ENCODE measurements around the gene PLIN5.
"Not testable (repeated sequence)": the region's sequence is repeated elsewhere in the genome, so short reads cannot be mapped to it uniquely, and the experiment has no call there.

PLIN5 gene

DNA sequence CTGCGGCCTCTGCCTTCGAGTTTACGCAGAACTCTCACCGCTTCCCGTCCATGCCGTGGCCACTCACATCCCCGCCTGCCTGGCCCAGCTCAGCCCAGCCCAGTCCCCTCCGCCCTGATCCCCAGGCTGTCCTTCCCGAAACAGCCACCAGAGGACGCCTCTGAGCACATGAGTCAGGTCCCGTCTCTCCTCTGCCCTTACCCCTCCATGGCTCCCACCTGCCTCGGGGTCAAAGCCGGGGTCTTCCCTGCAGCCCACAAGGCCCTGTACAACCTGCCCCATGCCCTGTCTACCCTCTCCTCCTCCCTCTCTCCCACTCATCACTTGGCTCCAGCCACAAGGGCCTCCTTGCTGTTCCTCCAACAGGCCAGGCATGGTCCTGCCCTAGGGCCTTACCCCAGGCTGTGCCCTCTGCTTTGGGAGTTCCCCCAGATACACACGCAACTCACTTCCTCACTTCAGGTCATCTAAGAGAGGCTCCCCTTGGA lies 32.6 kb upstream of the PLIN5 start:
- CTCF ChIA-PET = interaction anchor here (0.7 to 8.7 kb wide), 14 partner anchors 8 to 83 kb away, joined by 3 to 143 read pairs (median 6); partner anchors contain the start of genes PLIN5 and SEMA6B
- DNase-seq (ENCODE audit: low read depth, low spot score) = no peak
- TF ChIP-seq, protein P1, sequence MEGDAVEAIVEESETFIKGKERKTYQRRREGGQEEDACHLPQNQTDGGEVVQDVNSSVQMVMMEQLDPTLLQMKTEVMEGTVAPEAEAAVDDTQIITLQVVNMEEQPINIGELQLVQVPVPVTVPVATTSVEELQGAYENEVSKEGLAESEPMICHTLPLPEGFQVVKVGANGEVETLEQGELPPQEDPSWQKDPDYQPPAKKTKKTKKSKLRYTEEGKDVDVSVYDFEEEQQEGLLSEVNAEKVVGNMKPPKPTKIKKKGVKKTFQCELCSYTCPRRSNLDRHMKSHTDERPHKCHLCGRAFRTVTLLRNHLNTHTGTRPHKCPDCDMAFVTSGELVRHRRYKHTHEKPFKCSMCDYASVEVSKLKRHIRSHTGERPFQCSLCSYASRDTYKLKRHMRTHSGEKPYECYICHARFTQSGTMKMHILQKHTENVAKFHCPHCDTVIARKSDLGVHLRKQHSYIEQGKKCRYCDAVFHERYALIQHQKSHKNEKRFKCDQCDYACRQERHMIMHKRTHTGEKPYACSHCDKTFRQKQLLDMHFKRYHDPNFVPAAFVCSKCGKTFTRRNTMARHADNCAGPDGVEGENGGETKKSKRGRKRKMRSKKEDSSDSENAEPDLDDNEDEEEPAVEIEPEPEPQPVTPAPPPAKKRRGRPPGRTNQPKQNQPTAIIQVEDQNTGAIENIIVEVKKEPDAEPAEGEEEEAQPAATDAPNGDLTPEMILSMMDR (IDR thresholded peaks at IDR 0.05; ENCODE audit: insufficient read depth, low read length, missing control alignments) = peak; percentile 94
- POLR2A ChIA-PET = interaction anchor here (0.8 kb wide), 1 partner anchor 46 kb away, joined by 3 read pairs; no protein-coding TSS in a partner anchor
- no peak overlapping the region for H3K4me3 ChIP-seq (ENCODE audit: low read depth, low read length)

- ChIA-PET CTCF (interaction anchor here (0.7 to 8.7 kb wide), 13 partner anchors 8 to 85 kb away, joined by 3 to 143 read pairs (median 6); partner anchors contain the start of gene PLIN5), POLR2A (interaction anchor here (0.8 kb wide), 1 partner anchor 45 kb away, joined by 3 read pairs; no protein-coding TSS in a partner anchor)
- TF ChIP-seq, protein P1 (IDR thresholded peaks at IDR 0.05; ENCODE audit: insufficient read depth, low read length, missing control alignments) = no peak
- DNase-seq (ENCODE audit: low read depth, low spot score) = no peak
- H3K4me3 ChIP-seq (ENCODE audit: low read depth, low read length) = no peak overlapping the region
These were observed 31.5 kb upstream of the PLIN5 start for GRCh38 chr19:4566402-4567051.

DNA sequence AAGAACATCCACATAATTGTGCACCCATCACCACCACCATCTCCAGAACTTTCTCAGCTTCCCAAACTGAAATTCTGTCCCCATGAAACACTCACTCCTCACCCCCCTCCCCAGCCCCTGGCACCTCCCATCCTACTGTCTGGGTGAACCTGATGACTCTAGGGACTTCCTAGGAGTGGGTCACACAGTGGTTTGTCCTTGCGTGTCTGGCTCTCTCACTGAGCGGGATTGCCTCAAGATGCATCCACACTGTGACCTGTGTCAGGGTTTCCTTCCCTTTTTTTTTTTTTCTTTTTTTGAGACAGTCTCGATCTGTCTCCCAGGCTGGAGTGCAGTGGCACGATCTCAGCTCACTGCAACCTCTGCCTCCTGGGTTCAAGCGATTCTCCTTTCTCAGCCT lies 28.5 kb upstream of the PLIN5 start:
- POLR2A ChIA-PET; DNase-seq (ENCODE audit: low read depth, low spot score): not testable (repeated sequence)
- CTCF ChIA-PET = interaction anchor here (1.2 to 1.4 kb wide), 2 partner anchors 9 to 70 kb away, joined by 3 to 6 read pairs; no protein-coding TSS in a partner anchor

DNA sequence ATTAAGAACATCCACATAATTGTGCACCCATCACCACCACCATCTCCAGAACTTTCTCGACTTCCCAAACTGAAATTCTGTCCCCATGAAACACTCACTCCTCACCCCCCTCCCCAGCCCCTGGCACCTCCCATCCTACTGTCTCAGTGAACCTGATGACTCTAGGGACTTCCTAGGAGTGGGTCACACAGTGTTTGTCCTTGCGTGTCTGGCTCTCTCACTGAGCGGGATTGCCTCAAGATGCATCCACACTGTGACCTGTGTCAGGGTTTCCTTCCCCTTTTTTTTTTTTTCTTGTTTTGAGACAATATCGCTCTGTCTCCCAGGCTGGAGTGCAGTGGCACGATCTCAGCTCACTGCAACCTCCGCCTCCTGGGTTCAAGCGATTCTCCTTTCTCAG lies 27.1 kb upstream of the PLIN5 start:
- CTCF ChIA-PET; H3K4me3 ChIP-seq (ENCODE audit: low read depth, low read length); POLR2A ChIA-PET; DNase-seq (ENCODE audit: low read depth, low spot score): not testable (repeated sequence)

More for the DNA sequence above, 28.5 kb upstream of the PLIN5 start:
- not testable (repeated sequence) for H3K4me3 ChIP-seq (ENCODE audit: low read depth, low read length)

DNA sequence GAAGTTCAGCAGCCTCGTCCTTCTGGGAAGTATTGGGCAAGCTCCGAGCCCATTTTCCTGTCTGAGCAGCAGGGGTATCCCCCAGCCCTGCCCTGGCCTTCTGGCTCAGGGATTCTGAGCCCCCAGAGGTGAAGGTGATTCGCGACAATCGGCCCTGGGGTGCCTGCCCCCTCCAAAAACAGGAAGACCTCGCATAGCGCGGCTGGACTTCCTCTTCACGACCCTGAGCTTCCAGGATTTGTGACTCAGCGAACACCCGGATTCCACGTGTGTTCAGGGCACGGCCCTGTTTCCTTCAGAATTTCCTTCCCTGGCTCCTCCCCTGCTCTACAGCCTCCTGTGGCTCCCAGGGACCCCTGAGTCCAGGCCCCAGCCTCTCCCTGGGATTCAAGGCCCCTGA lies 24.5 kb upstream of the PLIN5 start, which contains the start of gene SEMA6B:
Gene SEMA6B, minus strand, starts transcription at position 116 of the 400 bp plus-strand sequence. CDS start 1,227 bp downstream, outside the sequence.
- H3K4me3 ChIP-seq (ENCODE audit: low read depth, low read length) = no peak within 1 kb of the TSS
- ChIA-PET CTCF (interaction anchor here (0.6 to 3.3 kb wide), 13 partner anchors 10 to 78 kb away, joined by 3 to 43 read pairs (median 6); no protein-coding TSS in a partner anchor), POLR2A (no interaction called here)
- no peak for DNase-seq (ENCODE audit: low read depth, low spot score)
- TF ChIP-seq, protein P1 (IDR thresholded peaks at IDR 0.05; ENCODE audit: insufficient read depth, low read length, missing control alignments) = no peak

DNA sequence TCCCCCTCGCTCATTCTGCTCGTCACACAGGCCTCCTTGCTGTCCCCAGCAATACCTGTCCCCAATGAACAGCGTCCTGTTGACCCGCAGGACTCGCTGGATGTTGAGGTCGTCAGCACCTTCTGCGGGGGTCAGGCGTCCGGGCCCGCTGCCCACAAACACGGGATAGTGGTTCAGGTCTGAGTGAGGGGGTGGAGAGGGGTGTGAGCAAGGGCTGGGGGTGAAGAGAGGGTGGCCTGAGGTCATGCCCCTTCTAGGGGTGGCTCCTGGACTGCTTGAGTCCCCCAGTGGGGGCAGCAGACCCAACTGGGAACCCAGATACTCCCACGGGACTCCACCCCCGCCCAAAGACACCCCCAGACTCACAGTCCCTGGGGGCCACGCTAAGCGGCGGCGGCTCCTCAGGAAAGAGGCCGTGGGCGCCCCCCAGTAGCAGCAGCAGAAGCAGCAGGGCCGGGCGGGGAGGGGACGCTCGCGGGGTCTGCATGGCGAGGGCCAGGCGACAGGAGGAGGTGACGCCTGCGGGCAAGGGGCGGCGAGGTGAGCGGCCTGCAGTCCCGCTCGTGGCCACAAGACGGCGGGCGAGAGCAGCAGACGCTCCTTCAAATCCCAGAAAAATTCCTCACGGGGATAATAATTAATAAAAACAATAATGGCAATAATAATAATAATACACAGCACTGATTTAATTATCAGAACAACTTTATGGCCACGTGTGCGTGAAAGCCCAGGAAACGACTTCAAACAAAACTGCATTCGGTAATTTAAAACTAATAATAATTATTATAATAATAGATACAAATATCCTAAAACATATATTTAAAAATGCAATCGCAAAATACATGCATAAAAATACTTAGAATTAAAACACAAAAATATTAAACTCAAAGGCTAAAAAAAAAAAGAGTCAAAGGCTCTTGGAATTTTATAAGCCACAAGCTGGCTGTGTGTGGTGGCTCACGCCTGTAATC lies 23.2 kb upstream of the PLIN5 start:
- TF ChIP-seq, protein P1 (IDR thresholded peaks at IDR 0.05; ENCODE audit: insufficient read depth, low read length, missing control alignments) = peak; percentile 94
- POLR2A ChIA-PET = interaction anchor here (0.6 kb wide), 1 partner anchor 74 kb away, joined by 3 read pairs; no protein-coding TSS in a partner anchor
- no peak overlapping the region for H3K4me3 ChIP-seq (ENCODE audit: low read depth, low read length)
- CTCF ChIA-PET = interaction anchor here (1.0 to 3.3 kb wide), 13 partner anchors 9 to 79 kb away, joined by 3 to 43 read pairs (median 7); partner anchors contain the start of gene PLIN5
- DNase-seq (ENCODE audit: low read depth, low spot score) = no peak

Data from AG04449 (cell line).